Stomach smooth muscle (tissue), 2 donors: ENCODE results near the gene NRAP.

Experiments used
- H3K27ac ChIP-seq: one replicate; pipeline ENCODE4 v1.7.0; 2013; ENCODE audit warnings: mild to moderate bottlenecking, low read length, inconsistent platforms
- H3K27me3 ChIP-seq, 2 donors: one replicate each; pipeline ENCODE4 v1.7.0; 2013; ENCODE audit warnings: low read length in 2 of 2; ENCODE audit not compliant: insufficient read depth in 2 of 2, control insufficient read depth in 1 of 2
- H3K36me3 ChIP-seq, 2 donors: one replicate each; pipeline ENCODE4 v1.7.0; 2013; ENCODE audit warnings: low read length in 2 of 2; ENCODE audit not compliant: control insufficient read depth in 2 of 2, insufficient read depth in 2 of 2
- H3K4me1 ChIP-seq: one replicate; pipeline ENCODE4 v1.7.0; 2013; ENCODE audit warnings: low read length; ENCODE audit not compliant: control insufficient read depth, insufficient read depth
- H3K4me3 ChIP-seq, 2 donors: one replicate each; pipeline ENCODE4 v1.7.0; 2013; ENCODE audit warnings: low read length in 2 of 2
- H3K9ac ChIP-seq, 2 donors: one replicate each; pipeline ENCODE4 v1.7.0; 2013; ENCODE audit warnings: low read length in 2 of 2, mild to moderate bottlenecking in 1 of 2
- H3K9me3 ChIP-seq, 2 donors: one replicate each; pipeline ENCODE4 v1.7.0; 2013; ENCODE audit warnings: low read length in 2 of 2; ENCODE audit not compliant: control insufficient read depth in 2 of 2
- donor health status: healthy.
- donor health status: Pancreatic carcinoma.

Gene NRAP

GRCh38 chr10:113641702-113642101 lies 22.1 kb downstream of the NRAP start:
- no peaks in the 10 kb centered on the region for H3K9me3 ChIP-seq
- H3K4me3 ChIP-seq = no peak overlapping the region
- peaks cover 0 to 3% of the 10 kb centered on the region in 2 donors for H3K27me3 ChIP-seq
- H3K9ac ChIP-seq = no peak overlapping the region
- H3K27ac ChIP-seq = no peak overlapping the region
- H3K36me3 ChIP-seq = no peaks in the 10 kb centered on the region
- no peaks in the 10 kb centered on the region for H3K4me1 ChIP-seq

GRCh38 chr10:113639966-113640365 lies 23.9 kb downstream of the NRAP start:
- Histone ChIP-seq H3K9ac (no peak overlapping the region), H3K36me3 (no peaks in the 10 kb centered on the region), H3K4me3 (no peak overlapping the region), H3K9me3 (peaks cover 0 to 2% of the 10 kb centered on the region in 2 donors), H3K27me3 (peaks cover 2 to 3% of the 10 kb centered on the region in 2 donors), H3K4me1 (no peaks in the 10 kb centered on the region), H3K27ac (no peak overlapping the region)

GRCh38 chr10:113631684-113632367 lies 32.0 kb downstream of the NRAP start:
- Histone ChIP-seq H3K4me1 (no peaks in the 10 kb centered on the region), H3K27me3 (peaks cover 0 to 2% of the 10 kb centered on the region in 2 donors), H3K4me3 (no peak overlapping the region), H3K27ac (no peak overlapping the region), H3K9ac (no peak overlapping the region), H3K9me3 (peaks cover 0 to 3% of the 10 kb centered on the region in 2 donors), H3K36me3 (no peaks in the 10 kb centered on the region)

- Histone ChIP-seq H3K4me3 (no peak overlapping the region), H3K9me3 (peaks cover 0 to 3% of the 10 kb centered on the region in 2 donors), H3K36me3 (no peaks in the 10 kb centered on the region), H3K4me1 (no peaks in the 10 kb centered on the region), H3K27me3 (peaks cover 0 to 2% of the 10 kb centered on the region in 2 donors), H3K9ac (no peak overlapping the region), H3K27ac (no peak overlapping the region)
Observed at GRCh38 chr10:113630929-113631533, 32.8 kb downstream of the NRAP start.

GRCh38 chr10:113628607-113629153 lies 35.2 kb downstream of the NRAP start:
- Histone ChIP-seq H3K9ac (no peak overlapping the region), H3K9me3 (no peaks in the 10 kb centered on the region), H3K36me3 (no peaks in the 10 kb centered on the region), H3K27ac (no peak overlapping the region), H3K4me3 (no peak overlapping the region), H3K4me1 (no peaks in the 10 kb centered on the region), H3K27me3 (peaks cover 0 to 5% of the 10 kb centered on the region in 2 donors)

- Histone ChIP-seq H3K36me3 (no peaks in the 10 kb centered on the region), H3K27me3 (peaks cover 0 to 6% of the 10 kb centered on the region in 2 donors), H3K4me1 (no peaks in the 10 kb centered on the region), H3K27ac (no peak overlapping the region), H3K9ac (no peak overlapping the region), H3K4me3 (no peak overlapping the region), H3K9me3 (no peaks in the 10 kb centered on the region)
Observed at GRCh38 chr10:113627836-113628235, 36.0 kb downstream of the NRAP start.

GRCh38 chr10:113626809-113627355 lies 37.0 kb downstream of the NRAP start:
- Histone ChIP-seq H3K9ac (no peak overlapping the region), H3K27ac (no peak overlapping the region), H3K9me3 (no peaks in the 10 kb centered on the region), H3K36me3 (no peaks in the 10 kb centered on the region), H3K27me3 (peaks cover 0 to 6% of the 10 kb centered on the region in 2 donors), H3K4me3 (no peak overlapping the region), H3K4me1 (no peaks in the 10 kb centered on the region)

- no peaks in the 10 kb centered on the region for H3K4me1 ChIP-seq
- peaks cover 0 to 14% of the 10 kb centered on the region in 2 donors for H3K27me3 ChIP-seq
- H3K27ac ChIP-seq = no peak overlapping the region
- no peaks in the 10 kb centered on the region for H3K36me3 ChIP-seq
- H3K9me3 ChIP-seq = no peaks in the 10 kb centered on the region
- no peak overlapping the region for H3K9ac ChIP-seq
- H3K4me3 ChIP-seq = no peak overlapping the region
Observed at GRCh38 chr10:113625461-113626186, 38.2 kb downstream of the NRAP start.

GRCh38 chr10:113622831-113623230 lies 41.0 kb downstream of the NRAP start:
- H3K4me1 ChIP-seq = no peaks in the 10 kb centered on the region
- no peak overlapping the region for H3K9ac ChIP-seq
- H3K36me3 ChIP-seq = no peaks in the 10 kb centered on the region
- H3K27ac ChIP-seq = no peak overlapping the region
- H3K27me3 ChIP-seq = peaks cover 4 to 19% of the 10 kb centered on the region in 2 donors
- no peaks in the 10 kb centered on the region for H3K9me3 ChIP-seq
- H3K4me3 ChIP-seq = no peak overlapping the region

- Histone ChIP-seq H3K9ac (no peak overlapping the region), H3K4me3 (no peak overlapping the region), H3K27me3 (peaks cover 9 to 24% of the 10 kb centered on the region in 2 donors), H3K36me3 (no peaks in the 10 kb centered on the region), H3K4me1 (no peaks in the 10 kb centered on the region), H3K27ac (no peak overlapping the region), H3K9me3 (no peaks in the 10 kb centered on the region)
Observed at GRCh38 chr10:113621799-113622198, 42.0 kb downstream of the NRAP start.
